ENCODE results near the gene PARM1.

Gene PARM1

GRCh38 chr4:75035321-75035720, 102.4 kb downstream of the PARM1 start:
- Histone ChIP-seq H3K36me3 (ENCODE audit: insufficient read depth) (no peaks in the 10 kb centered on the region), H3K27ac (no peak overlapping the region), H3K4me2 (no peak overlapping the region), H3K79me2 (ENCODE audit: insufficient read depth, low read depth) (no peaks in the 10 kb centered on the region), H3K4me1 (ENCODE audit: low read depth, poor library complexity, severe bottlenecking) (no peaks in the 10 kb centered on the region), H3K27me3 (ENCODE audit: insufficient read depth, low read depth) (no peaks in the 10 kb centered on the region), H4K20me1 (ENCODE audit: insufficient read depth) (no peaks in the 10 kb centered on the region), H2AFZ (ENCODE audit: low read depth) (no peak overlapping the region), H3K4me3 (IDR thresholded peaks at IDR 0.05; ENCODE audit: insufficient read depth, low read depth, low read length) (no peak overlapping the region), H3K9ac (no peak overlapping the region)
- TF ChIP-seq, protein P1, sequence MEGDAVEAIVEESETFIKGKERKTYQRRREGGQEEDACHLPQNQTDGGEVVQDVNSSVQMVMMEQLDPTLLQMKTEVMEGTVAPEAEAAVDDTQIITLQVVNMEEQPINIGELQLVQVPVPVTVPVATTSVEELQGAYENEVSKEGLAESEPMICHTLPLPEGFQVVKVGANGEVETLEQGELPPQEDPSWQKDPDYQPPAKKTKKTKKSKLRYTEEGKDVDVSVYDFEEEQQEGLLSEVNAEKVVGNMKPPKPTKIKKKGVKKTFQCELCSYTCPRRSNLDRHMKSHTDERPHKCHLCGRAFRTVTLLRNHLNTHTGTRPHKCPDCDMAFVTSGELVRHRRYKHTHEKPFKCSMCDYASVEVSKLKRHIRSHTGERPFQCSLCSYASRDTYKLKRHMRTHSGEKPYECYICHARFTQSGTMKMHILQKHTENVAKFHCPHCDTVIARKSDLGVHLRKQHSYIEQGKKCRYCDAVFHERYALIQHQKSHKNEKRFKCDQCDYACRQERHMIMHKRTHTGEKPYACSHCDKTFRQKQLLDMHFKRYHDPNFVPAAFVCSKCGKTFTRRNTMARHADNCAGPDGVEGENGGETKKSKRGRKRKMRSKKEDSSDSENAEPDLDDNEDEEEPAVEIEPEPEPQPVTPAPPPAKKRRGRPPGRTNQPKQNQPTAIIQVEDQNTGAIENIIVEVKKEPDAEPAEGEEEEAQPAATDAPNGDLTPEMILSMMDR (conservative IDR thresholded peaks at IDR 0.05; ENCODE audit: low read depth, low read length) = no peak

- no peak overlapping the region for H3K4me3 ChIP-seq (IDR thresholded peaks at IDR 0.05; ENCODE audit: insufficient read depth, low read depth, low read length)
- TF ChIP-seq, protein P1 (conservative IDR thresholded peaks at IDR 0.05; ENCODE audit: low read depth, low read length) = no peak
- no peaks in the 10 kb centered on the region for H3K4me1 ChIP-seq (ENCODE audit: low read depth, poor library complexity, severe bottlenecking)
- H3K79me2 ChIP-seq (ENCODE audit: insufficient read depth, low read depth) = no peaks in the 10 kb centered on the region
- no peaks in the 10 kb centered on the region for H3K36me3 ChIP-seq (ENCODE audit: insufficient read depth)
- no peaks in the 10 kb centered on the region for H4K20me1 ChIP-seq (ENCODE audit: insufficient read depth)
- no peak overlapping the region for H3K9ac ChIP-seq
- no peaks in the 10 kb centered on the region for H3K27me3 ChIP-seq (ENCODE audit: insufficient read depth, low read depth)
- H3K4me2 ChIP-seq = no peak overlapping the region
- H3K27ac ChIP-seq = no peak overlapping the region
- H2AFZ ChIP-seq (ENCODE audit: low read depth) = no peak overlapping the region
Observed at GRCh38 chr4:75036046-75036830, 103.3 kb downstream of the PARM1 start.

- Histone ChIP-seq H3K4me3 (IDR thresholded peaks at IDR 0.05; ENCODE audit: insufficient read depth, low read depth, low read length) (no peak overlapping the region), H3K9ac (no peak overlapping the region), H4K20me1 (ENCODE audit: insufficient read depth) (no peaks in the 10 kb centered on the region), H3K79me2 (ENCODE audit: insufficient read depth, low read depth) (no peaks in the 10 kb centered on the region), H3K4me1 (ENCODE audit: low read depth, poor library complexity, severe bottlenecking) (no peaks in the 10 kb centered on the region), H3K36me3 (ENCODE audit: insufficient read depth) (no peaks in the 10 kb centered on the region), H3K4me2 (no peak overlapping the region), H3K27ac (no peak overlapping the region), H3K27me3 (ENCODE audit: insufficient read depth, low read depth) (no peaks in the 10 kb centered on the region), H2AFZ (ENCODE audit: low read depth) (no peak overlapping the region)
- TF ChIP-seq, protein P1 (conservative IDR thresholded peaks at IDR 0.05; ENCODE audit: low read depth, low read length) = no peak
Observed at GRCh38 chr4:75037252-75037651, 104.3 kb downstream of the PARM1 start.

GRCh38 chr4:75038376-75038775, 105.5 kb downstream of the PARM1 start:
- H2AFZ ChIP-seq (ENCODE audit: low read depth) = no peak overlapping the region
- H3K36me3 ChIP-seq (ENCODE audit: insufficient read depth) = no peaks in the 10 kb centered on the region
- H3K4me3 ChIP-seq (IDR thresholded peaks at IDR 0.05; ENCODE audit: insufficient read depth, low read depth, low read length) = no peak overlapping the region
- H3K4me1 ChIP-seq (ENCODE audit: low read depth, poor library complexity, severe bottlenecking) = no peaks in the 10 kb centered on the region
- no peak overlapping the region for H3K27ac ChIP-seq
- no peaks in the 10 kb centered on the region for H3K79me2 ChIP-seq (ENCODE audit: insufficient read depth, low read depth)
- no peak overlapping the region for H3K9ac ChIP-seq
- TF ChIP-seq, protein P1 (conservative IDR thresholded peaks at IDR 0.05; ENCODE audit: low read depth, low read length) = no peak
- H4K20me1 ChIP-seq (ENCODE audit: insufficient read depth) = no peaks in the 10 kb centered on the region
- no peaks in the 10 kb centered on the region for H3K27me3 ChIP-seq (ENCODE audit: insufficient read depth, low read depth)
- H3K4me2 ChIP-seq = no peak overlapping the region

All from KMS-11 (cell line).